Neural crest cell (in vitro differentiated cells): ENCODE measurements around the gene PRSS50. TPM values are rescaled to one million over a fixed set of nuclear protein-coding genes. Genes with fewer than 3 reads are reported as not detected.

Source experiments
- DNase-seq: peaks from one replicate; pipeline ENCODE4 v3.0.0; 2021; ENCODE audit warnings: low read depth, mixed read lengths, low spot score
- H3K27ac Mint-ChIP-seq: one replicate; pipeline ENCODE4 v1.8.0; 2021; ENCODE audit warnings: mild to moderate bottlenecking, mixed read lengths; ENCODE audit not compliant: unreplicated experiment
- H3K27me3 Mint-ChIP-seq: 2 replicates; pipeline ENCODE4 v1.8.0; 2021; ENCODE audit warnings: low read depth, mild to moderate bottlenecking, mixed read lengths
- H3K36me3 Mint-ChIP-seq: 2 replicates; pipeline ENCODE4 v1.8.0; 2021; ENCODE audit warnings: low read depth, mild to moderate bottlenecking, mixed read lengths
- H3K4me1 Mint-ChIP-seq: 2 replicates; pipeline ENCODE4 v1.8.0; 2021; ENCODE audit warnings: mixed read lengths
- H3K4me3 Mint-ChIP-seq: one replicate; pipeline ENCODE4 v1.8.0; 2021; ENCODE audit warnings: mild to moderate bottlenecking, mixed read lengths
- H3K9me3 Mint-ChIP-seq: 2 replicates; pipeline ENCODE4 v1.8.0; 2021; ENCODE audit warnings: mixed read lengths
- CTCF ChIP-seq: fragments of 200-600 bp; sonication (generic); conservative IDR thresholded peaks from 2 replicates; pipeline ENCODE4 v1.5.0; 2021; ENCODE audit warnings: antibody characterized with exemption, mild to moderate bottlenecking
- long read RNA-seq: library from polyadenylated mRNA; unstranded; transcript quantifications from one replicate; pipeline ENCODE4 v2.0.0, GENCODE V29; 2020
- total RNA-seq: library from RNA; stranded (reverse); gene quantifications from 2 replicates; pipeline ENCODE4 v1.2.1, GENCODE V29; 2021

PRSS50 gene
- 0.35 and 0.39 TPM in 2 replicates for total RNA-seq
- long read RNA-seq, result 0 reads

- H3K36me3 Mint-ChIP-seq, result no peaks in the 10 kb centered on the region
- no peaks in the 10 kb centered on the region for H3K4me1 Mint-ChIP-seq
- H3K9me3 Mint-ChIP-seq, result no peaks in the 10 kb centered on the region
- no peak within 1 kb of the TSS for H3K4me3 Mint-ChIP-seq
- peak; percentile 34 for TF ChIP-seq CTCF
- H3K27me3 Mint-ChIP-seq, result peaks cover 2% of the 10 kb centered on the region
- no peak within 1 kb of the TSS for H3K27ac Mint-ChIP-seq
- DNase-seq, result no peak
Observed at GRCh38 chr3:46717447-46718231, at the start of gene PRSS50. Gene PRSS50, minus strand, starts transcription at chr3:46717869. Its CDS starts 45 bp downstream, at chr3:46717824.

DNA sequence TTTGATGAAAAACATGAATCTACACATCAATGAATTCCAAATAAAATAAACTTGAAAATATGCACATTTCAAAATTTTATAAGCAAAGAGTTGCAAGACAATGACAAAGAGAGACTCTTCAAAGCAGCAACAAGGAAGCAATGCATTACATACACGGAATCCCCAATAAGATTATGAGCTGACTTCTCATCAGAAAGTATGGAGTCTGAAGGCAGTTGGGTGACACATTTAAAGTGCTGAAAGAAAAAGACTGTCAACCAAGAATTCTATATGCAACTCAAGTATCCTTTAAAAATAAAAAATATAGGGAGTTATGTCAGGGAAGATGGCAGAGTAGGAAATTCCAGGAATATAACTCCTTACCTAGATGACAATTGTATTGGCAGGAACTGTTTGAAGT, 46.5 kb upstream of the PRSS50 start:
- no peaks in the 10 kb centered on the region for H3K27me3 Mint-ChIP-seq

DNA sequence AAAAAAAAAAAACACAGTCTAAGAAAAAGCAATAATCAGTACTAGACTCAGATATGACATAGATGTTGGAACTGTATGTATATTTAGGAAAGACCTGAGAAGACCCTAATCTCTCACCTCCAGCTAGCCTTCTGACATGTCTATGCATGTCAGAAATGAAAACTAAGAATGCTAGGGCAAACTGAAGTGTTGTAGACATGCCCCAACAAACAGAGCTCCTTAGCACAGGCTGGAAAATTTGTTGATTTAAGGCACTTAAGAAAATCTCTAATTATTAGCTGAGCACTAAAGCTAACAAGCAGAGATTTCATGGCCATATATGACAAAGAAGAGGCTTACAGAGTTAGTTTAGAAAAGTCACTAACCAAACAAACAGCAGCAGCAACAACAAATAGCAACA, 45.5 kb upstream of the PRSS50 start:
- no peak for DNase-seq
- H3K4me3 Mint-ChIP-seq, result no peak overlapping the region
- no peak overlapping the region for H3K27ac Mint-ChIP-seq
- H3K36me3 Mint-ChIP-seq, result peaks cover 6% of the 10 kb centered on the region
- H3K9me3 Mint-ChIP-seq, result peaks cover 7% of the 10 kb centered on the region
- H3K4me1 Mint-ChIP-seq, result peaks cover 19% of the 10 kb centered on the region
- TF ChIP-seq CTCF, result no peak
- no peaks in the 10 kb centered on the region for H3K27me3 Mint-ChIP-seq

More for the DNA sequence above, 46.5 kb upstream of the PRSS50 start:
- no peak for TF ChIP-seq CTCF
- peaks cover 7% of the 10 kb centered on the region for H3K9me3 Mint-ChIP-seq
- H3K36me3 Mint-ChIP-seq, result peaks cover 6% of the 10 kb centered on the region
- no peak for DNase-seq
- H3K27ac Mint-ChIP-seq, result no peak overlapping the region
- no peak overlapping the region for H3K4me3 Mint-ChIP-seq
- peaks cover 13% of the 10 kb centered on the region for H3K4me1 Mint-ChIP-seq

DNA sequence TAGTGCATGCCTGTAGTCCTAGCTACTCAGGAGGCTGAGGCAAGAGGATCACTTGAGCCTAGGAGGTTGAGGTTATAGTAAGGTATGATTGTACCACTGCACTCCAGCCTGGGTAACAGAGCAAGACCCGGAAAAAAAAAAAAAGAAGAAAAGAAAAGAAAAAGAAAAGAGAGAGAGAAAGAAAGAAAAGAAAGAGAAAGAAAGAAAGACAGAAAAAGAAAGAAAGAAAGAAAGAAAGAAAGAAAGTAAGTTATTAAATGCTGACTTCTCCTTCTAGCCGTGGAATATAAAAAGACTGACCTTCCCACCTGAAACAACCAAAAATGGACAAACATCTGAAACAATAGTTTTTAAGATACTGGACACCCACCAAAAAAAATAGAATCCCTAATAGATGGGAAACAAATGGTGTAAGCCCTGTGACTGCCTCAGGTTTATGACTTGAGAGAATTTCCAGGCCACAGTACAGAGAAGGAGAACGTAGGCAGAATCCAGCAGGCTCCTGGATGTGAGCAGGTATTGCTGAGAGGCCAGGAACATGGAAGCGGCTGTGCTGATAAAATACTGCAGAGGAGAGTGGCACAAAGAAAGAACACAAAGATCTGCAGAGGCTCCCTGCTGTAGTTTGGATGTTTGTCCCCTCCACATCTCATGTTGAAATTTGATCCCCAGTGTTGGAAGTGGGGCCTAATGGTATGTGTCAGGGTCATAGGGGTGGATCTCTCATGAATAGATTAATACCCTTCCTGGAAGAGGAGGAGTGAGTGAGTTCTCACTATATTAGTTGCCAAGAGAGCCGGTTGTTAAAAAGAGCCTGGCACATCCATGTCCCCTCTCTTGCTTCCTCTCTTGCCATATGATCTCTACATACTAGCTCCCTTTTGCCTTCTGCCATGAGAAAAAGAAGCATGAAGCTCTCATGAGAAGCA, 41.8 kb upstream of the PRSS50 start:
- no peak for TF ChIP-seq CTCF
- peaks cover 2% of the 10 kb centered on the region for H3K36me3 Mint-ChIP-seq
- no peaks in the 10 kb centered on the region for H3K27me3 Mint-ChIP-seq
- peaks cover 20% of the 10 kb centered on the region for H3K4me1 Mint-ChIP-seq
- DNase-seq, result no peak
- H3K4me3 Mint-ChIP-seq, result no peak overlapping the region
- peak overlapping the region; percentile 36 for H3K27ac Mint-ChIP-seq
- H3K9me3 Mint-ChIP-seq, result peaks cover 5% of the 10 kb centered on the region

- Mint-ChIP-seq H3K36me3 (no peaks in the 10 kb centered on the region), H3K27ac (no peak overlapping the region), H3K4me3 (no peak overlapping the region), H3K9me3 (no peaks in the 10 kb centered on the region), H3K27me3 (no peaks in the 10 kb centered on the region), H3K4me1 (peaks cover 20% of the 10 kb centered on the region)
- DNase-seq, result no peak
- no peak for TF ChIP-seq CTCF
Observed at GRCh38 chr3:46756642-46757041, 39.0 kb upstream of the PRSS50 start.
